EL (cell line): ENCODE measurements around the gene PKLR.
"Not testable (repeated sequence)": the region's sequence is repeated elsewhere in the genome, so short reads cannot be mapped to it uniquely, and the experiment has no call there.

ENCODE experiments used
- DNase-seq: peaks from one replicate; pipeline ENCODE4 v3.0.0-alpha.2; 2016

Gene PKLR

DNA sequence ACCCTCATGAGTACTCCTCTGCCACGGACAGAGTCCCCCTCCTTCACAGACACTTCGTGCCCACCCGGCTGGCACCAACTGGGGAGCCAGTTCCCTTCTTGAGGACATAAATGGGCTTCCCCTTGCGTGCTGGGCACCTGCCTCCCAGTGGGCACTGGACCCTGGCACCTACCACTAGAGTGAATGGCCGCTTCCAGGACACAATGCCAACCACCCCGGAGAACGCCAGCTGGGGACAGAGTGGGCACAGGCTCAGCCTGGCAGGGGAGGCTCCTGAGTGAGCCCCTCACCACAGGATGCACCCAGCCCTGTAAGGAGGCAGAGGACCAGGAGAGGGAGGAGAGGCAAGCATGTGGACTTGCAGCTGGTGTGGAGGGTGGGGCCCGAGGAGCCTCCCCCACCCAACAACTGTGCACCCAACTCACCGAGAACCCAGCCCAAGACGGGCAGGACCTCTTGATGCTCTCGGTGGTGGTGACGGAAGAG, 47.0 kb downstream of the PKLR start:
- peak; percentile 21 for DNase-seq

DNA sequence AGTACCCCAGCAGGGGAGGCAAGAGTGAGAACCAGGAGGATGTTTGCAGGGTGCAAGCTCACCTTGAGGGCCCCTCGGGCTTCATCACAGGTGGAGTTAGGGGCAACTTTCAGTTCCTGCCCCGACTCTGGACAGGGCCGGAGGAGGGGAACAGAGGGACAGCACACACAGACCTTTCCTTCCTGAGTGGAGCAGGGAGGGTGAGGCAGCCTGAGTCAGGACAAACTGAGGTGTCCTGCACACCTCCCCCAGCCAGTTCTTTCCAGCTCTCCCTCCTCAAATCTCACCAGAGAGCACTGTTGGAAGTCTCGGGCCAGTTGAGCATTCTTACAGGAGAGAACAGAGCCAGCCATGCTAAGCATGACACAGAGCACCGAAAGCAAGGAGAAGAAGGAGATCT, 47.4 kb downstream of the PKLR start:
- peak; percentile 21 for DNase-seq

DNA sequence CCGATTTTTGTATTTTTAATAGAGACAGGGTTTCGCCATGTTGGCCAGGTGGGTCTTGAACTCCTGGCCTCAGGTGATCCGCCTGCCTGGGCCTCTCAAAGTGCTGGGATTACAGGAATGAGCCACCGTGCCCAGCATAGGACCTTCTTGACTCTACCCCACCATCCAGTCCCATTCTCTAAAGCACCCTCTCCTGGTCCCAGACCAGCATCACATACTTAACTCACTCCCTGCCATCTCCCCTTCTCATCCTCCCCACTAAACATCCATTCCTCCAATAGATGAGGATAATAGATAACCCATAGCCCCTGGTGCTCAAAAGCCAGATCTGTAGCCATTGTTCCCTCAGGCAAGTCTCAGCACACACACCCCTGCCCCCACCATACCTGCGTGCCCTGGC, 48.0 kb downstream of the PKLR start:
- DNase-seq: no peak

DNA sequence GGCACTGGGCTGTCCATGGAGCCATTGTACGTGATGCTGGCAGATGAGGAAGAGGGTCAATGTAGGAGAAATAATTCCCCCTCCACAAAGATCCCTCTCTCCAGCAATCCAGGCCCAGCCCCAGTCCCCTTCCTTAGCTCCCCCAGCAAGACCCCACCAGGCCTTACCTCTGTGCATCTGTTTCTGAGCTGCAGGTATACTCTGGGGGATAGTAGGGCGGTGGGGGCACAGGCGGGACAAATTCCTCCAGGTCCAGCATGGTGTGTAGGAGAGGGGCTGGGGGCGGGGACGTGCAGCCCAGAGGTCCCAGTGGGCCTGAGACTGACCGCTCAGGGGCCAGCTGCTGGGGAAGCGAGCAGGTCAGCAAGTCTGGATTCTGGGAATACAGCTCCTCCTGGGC, 49.7 kb downstream of the PKLR start:
- DNase-seq: no peak

DNA sequence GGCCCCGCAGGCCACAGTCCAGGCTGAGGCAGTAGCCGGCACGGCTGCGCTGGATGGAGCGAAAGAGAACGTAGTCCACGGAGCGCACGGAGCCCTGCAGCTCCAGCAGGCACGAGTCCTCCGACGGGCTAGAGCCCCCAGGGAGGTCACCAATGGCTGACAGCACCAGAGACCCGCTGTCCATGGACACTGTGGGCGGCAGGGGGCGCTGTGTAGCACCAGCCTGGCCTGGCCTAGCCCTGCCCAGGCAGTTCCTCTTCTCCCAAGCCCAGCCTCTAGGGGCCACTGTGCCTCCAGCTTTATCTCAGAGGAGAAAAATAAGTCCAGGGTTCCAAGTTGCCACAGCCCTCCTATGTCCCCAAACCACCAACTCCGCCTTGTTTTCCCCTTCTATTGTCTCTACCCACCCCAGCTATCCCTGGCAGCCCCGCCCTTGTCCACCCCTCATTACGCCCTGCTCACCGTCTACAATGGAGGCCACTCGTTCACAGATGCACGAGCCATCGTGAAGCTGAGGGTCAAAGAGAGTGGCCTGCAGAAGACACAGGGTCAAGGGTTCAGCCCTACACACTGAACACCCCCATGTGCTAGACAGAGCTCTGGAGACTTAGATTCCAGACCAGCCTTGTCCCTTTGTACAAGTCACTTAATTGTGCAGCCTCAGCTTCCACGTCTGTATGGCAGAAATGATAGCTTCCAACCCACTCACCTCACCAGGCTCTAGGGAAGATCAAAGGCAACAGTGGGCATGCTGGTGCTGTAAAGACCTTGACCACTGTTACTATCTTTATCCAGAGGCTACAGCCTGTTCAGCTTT, 50.4 kb downstream of the PKLR start:
- peak; percentile 88 for DNase-seq

DNA sequence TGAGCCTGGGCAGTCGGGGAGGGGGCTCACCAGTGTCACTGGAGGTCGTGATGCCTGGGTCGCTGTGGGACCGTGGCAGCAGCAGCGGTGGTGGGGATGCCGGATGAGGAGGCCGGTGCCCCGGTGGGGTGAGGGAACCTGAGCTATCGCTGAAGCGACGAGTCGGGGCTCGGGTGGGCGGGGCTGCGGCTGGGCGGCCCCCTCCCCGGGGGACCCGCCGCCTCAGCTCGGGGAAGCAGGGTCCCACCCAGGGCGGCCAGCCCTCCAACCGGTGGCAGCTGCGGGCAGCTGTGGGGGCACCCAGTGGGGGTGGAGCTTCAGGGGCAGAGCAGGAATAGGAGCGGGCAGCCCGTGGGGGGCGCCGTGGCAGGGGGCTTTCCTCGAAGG, 51.0 kb downstream of the PKLR start:
- DNase-seq: no peak

DNA sequence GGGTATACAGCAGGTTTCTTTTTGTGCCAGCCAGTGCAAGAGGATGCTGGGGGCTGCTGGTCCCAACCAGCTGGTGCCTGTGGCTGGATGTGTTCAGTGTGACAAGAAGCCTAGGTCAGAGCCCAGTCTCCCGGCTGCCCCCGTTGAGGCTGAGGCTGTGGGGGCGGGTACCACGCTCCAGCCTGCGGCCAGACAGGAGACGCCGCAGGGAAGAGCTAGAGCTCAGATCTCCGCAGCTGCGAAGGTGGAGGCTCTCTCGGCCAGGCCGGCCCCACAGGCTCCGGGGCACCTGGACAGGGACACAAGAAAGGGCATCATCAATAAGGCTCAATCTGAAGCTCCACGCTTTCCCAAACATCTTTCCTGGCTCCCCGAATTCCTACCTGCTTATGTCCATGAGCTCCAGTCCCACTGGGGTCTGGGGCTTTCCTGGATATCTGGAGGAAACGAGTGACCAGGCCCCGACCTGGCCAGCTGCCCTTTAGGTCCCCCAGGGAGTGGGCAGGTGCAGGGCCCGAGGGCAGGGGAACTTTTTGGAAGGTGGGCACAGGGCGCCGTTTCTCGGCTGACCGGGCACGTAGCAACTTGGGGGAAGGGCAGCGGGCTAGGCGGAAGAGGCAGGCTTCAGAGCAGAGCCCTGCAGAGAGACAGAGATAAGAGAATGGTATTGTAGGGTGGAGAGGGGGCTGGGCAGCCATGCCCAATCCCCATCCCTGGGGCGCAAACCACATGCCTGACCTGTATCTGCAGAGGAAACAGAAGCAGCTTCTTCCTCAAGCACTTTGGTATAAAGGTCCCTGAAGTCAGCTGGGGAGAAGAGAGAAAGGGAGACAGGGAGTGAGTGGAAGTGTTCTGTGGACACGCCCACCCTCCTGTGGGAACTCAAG, 53.3 kb downstream of the PKLR start:
- no peak for DNase-seq

DNA sequence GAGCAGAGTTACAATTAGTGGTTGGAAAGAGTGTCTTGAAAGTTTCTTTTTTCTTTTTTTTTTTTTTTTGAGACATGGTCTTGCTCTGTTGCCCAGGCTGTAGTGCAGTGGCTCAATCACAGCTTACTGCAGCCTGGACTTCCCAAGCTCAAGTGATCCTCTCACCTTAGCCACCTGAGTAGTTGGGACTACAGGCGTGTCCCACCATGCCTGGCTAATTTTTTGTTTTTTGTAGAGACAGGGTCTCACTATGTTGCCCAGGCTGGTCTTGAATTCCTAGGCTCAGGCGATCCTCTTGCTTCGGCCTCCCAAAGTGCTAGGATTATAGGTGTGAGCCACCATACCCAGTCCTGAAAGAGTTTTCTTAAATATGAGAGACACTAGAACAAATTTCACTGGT, 54.4 kb downstream of the PKLR start:
- not testable (repeated sequence) for DNase-seq

DNA sequence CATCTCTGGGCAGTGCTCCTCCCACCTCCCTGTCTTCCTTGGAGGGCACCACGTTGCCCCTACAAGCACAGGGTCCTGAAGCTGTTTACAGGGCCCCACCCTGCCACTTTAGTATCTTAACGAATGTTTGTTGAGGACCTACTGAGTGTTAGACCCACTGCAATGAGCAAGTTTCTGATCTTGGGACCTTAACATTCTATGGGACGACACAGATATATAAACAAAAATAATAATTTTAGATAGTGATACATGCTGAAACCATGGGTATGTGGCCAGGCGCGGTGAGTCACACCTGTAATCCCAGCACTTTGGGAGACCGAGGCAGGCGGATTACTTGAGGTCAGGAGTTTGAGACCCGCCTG, 56.1 kb downstream of the PKLR start:
- no peak for DNase-seq

DNA sequence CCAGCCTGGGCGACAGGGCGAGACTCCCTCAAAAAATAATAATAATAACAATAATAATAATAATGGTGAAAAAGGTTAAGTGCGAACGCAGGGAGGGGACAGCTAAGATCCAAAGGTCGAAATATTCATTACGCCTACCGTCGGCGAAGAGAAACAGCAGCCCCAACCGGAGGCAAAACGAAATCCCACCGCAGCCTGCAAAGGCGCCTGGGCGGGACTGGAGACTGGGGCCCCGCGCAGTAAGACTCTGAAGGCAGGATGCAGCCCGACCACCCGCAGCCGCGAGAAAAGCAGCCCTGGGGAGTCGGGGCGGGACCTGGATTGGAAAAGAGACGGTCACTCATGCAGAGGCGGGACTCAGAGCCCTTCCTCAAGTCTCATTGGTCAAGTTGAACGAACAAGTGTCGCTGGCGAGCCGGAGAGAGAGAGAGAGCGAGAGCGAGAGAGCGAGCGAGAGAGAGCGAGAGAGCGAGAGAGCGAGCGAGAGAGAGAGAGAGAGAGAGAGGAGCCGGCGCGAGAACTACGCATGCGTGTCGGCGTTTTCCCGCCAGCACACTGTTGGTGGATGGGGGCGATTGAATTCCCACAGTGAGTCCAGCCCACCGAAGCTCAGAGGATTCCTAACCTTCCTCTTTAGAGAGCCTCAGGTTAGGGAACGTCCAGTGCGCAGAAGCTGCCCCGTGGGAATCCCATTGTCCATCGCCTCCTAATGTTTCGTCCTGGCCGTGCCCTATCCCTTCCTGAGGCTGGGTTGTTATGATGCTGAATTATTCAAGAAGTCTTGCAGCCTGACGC, 56.7 kb downstream of the PKLR start:
- peak; percentile 100 for DNase-seq

DNA sequence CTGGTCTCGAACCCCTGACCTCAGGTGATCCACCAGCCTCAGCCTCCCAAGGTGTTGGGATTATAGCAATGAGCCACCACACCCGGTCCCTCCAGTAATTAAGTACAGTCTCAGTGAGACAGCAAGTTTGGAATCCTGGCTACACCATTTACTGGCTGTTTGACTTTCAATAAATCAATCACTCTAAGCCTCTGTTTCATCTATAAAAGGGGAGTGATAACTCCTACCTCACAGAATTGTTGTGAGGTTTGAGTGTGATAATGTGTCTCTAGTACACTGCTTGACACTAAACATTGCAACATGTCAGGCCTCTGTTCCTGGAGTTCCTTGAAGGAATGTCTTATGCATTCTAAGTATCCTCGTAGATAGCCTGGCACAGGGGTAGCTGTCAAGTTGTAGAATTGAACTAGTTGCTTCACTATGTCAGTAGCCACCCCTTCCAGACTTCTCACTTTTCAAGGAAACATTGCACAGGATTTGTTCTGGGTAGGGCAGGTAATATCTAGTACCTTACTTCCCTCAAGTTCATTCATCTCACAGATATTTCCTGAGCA, 58.4 kb downstream of the PKLR start:
- no peak for DNase-seq

DNA sequence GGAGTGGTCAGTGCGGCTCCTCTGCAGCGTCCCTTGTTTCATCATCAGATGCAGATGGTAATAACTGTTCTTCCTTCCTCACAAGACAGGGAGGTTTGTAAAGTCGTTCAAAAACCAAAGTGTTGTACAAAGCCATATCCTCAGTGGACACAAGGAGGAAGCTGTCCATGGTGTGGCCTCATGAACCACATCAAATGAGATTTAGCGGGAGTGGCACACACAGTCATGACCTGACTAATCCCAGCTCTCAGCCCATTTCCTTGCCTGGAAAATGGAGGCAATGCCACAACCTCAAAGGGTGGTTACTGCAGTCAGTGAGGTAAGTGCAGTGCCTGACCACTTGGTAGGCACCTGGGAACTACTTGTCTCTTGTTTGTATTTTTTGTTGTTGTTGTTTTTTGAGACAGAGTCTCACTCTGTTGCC, 59.4 kb downstream of the PKLR start:
- DNase-seq: no peak

DNA sequence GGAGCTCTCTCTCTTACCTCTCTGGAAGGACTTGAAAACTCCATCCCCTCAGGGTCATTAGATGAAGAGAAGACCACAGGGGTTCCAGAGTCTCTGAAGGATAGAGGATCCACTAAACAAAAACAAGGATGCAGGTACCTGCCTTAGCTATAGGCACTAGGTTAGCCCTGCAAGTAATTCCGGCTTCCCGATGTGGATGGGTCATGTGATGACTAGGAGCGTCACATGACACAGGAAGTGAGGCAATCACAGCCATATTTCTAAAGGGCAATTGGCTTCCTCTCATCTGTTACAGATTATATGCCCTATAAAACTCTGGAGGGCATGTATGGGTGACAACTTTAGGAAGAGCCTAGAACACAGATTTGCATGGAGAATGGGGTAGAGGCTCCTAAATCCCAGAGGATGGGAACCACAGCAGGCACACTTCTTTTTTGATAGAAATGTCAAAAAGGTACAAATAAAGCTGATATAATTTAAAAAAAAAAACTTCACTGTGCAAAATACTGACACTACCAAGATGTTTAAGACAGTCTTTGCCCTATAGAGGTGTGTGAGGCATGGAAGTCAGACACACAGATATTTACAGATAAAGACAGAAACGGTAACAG, 60.1 kb downstream of the PKLR start:
- DNase-seq: peak; percentile 89
